G401 (cell line): ENCODE data around the gene TJP1. TPM values are rescaled to one million over a fixed set of nuclear protein-coding genes. Genes with fewer than 3 reads are reported as not detected.
"Not testable (repeated sequence)": the region's sequence is repeated elsewhere in the genome, so short reads cannot be mapped to it uniquely, and the experiment has no call there.

Experiments
- DNase-seq: peaks from one replicate; pipeline ENCODE4 v3.0.0-alpha.2; 2015; ENCODE audit warnings: low spot score
- in situ Hi-C: cut with HindIII; loops from 2 replicates; pipeline ENCODE4 v1.10.0; 2016; ENCODE audit warnings: low sequenced_read_pairs, mixed read lengths
- total RNA-seq: library from RNA; depleted of rRNA; stranded (reverse); fragments of >200 nt; shearing (Covaris generic); gene quantifications from 2 replicates; pipeline ENCODE4 v1.2.3, GENCODE V29; 2014

Gene TJP1
- total RNA-seq, 1 experiment from 2014 or later = 59.5 TPM

DNA sequence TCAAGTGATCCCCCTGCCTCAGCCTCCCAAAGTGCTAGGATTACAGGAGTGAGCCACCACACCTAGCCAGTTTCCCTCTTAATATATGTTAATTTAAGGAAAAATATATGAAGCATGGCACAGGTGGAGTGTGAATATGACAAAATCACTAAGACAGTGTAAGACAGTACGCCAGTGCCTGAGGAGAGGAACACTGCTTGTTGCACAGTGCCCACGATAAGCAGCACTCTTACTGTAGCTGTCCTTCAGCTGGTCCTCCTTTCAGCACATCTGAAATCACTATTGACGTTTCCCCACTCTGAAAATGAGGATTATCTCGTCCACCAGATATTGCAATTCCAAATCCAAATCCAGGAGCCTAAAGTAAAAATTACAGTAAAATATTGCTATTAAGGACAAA lies 49.3 kb downstream of the TJP1 start:
- in situ Hi-C loops = no loop called here
- no peak for DNase-seq

DNA sequence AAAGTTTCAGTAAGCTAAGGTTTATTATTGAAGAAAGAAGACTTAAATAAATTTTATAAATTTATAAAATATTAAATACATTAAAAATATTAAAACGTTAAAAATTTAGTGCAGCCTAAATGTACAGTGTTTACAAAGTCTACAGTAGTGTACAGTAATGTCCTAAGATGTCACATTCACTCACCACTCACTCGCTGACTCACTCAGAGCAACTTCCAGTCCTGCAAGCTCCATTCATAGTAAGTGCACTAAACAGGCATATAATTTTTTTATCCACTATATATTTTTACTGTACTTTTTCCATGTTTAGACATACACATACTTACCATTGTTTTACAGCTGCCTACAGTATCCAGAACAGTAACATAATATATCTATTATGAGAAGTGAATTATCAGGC lies 51.5 kb downstream of the TJP1 start:
- in situ Hi-C loops = no loop called here

DNA sequence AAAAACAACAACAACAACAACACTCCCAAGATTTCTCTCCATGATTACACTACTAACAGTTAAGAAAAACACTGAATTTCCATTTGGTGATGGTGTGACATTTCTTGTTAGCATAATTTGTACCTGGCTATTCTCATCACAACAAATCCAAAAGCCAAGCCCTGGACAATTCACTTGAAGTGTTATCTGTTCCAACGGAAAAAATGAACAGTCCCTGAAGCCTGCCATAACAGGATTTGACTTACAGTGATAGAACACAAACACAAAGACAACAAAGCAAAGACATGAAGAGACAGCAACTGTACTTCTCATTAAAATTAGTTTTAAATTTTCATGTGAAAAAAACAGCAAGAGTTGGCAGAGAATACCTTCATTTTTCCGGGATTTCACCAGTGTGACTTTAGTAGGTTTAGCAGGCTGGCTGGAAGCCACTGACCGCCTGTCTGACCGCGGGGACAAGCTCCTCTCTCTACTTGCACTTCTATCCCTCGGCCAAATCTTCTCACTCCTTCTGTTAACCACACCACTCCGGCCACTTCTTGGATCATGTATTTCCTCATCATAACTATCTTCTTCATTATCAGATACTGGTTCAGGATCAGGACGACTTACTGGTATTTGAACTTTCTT lies 56.3 kb downstream of the TJP1 start:
- DNase-seq = peak; percentile 54
- in situ Hi-C loops = no loop called here

More for the DNA sequence above, 51.5 kb downstream of the TJP1 start:
- no peak for DNase-seq

DNA sequence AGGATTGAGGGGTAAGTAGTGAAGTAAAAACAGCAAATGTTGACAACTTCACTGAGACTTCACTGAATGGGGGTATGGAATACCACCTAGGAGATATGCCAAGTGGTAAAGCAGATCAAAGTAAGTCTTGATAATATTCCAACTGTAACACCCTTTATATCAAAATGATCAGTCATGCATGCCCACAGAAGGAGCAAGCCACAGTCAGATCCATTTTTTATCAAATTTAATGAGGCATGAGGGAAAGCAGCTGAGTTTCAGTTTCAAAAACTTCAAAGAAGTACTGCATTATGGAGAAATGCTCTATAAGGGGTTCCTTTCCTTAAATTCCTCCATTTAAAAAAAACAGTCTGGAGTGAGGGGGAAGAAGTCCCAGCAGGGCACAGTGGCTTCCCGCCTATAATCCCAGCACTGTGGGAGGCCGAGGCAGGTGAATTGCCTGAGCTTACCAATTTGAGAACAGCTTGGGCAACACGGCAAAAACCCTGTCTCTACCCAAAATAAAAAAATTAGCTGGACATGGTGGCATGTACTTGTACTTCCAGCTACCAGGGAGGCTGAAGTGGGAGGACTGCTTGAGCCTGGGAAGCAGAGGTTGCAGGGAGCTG lies 56.9 kb downstream of the TJP1 start:
- in situ Hi-C loops = no loop called here
- peak; percentile 9 for DNase-seq

DNA sequence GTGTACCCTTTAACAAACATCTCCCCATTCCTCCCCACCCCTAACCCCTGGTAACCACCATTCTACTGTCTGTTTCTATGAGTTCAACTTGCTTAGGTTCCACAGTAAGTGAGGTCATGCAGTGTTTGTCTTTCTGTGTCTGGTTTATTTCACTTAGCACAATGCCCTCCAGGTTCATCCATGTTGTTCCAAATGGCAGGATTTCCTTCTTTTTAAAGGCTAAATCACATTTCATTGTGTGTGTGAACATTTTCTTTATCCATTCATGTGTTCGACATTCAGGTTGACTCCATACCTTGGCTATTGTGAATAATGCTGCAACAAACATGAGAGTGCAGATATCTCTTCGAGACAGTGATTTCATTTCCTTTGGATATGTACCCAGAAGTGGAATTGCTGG lies 62.7 kb downstream of the TJP1 start:
- in situ Hi-C loops = no loop called here

DNA sequence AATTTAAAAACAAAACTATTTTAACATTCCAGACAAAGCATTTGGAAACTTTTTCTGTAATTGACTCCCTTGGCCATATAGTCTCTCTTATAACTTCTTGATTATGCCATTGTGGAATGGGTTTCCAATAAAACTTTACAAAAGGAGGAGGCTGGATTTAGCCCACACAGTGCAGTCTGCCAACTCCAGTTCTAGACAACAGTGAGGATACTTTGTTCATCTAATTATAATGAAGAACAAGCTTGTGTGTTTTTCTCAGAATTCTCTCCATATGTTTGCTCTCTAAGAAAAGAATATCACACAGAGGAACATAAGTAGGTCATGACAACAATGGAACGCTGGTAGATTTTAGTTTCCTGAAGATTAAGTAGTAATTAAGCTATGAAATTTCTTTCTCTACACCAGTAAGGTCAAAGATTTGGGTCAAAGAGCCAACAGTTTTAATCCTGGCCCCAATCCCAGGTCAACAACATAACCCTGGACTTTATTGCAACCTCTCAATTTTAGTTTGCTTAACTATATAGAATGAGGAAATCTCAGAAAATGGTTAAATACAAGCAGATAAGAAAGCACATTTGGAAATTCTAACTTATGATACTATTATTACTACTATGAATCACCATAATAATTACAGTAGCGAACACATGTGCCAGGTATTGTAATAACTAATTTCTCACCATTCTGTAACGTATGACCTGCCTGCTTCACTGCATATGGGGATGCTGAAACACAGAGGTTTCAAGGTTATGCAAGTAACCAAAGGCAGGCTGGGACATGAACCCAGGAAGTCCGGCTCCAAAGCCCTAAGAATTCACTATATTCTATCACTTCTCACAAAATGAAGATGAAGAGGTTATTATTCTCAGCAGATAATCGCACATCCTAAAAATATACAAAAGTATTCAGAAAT lies 65.7 kb downstream of the TJP1 start:
- no peak for DNase-seq

More for the DNA sequence above, 62.7 kb downstream of the TJP1 start:
- no peak for DNase-seq

DNA sequence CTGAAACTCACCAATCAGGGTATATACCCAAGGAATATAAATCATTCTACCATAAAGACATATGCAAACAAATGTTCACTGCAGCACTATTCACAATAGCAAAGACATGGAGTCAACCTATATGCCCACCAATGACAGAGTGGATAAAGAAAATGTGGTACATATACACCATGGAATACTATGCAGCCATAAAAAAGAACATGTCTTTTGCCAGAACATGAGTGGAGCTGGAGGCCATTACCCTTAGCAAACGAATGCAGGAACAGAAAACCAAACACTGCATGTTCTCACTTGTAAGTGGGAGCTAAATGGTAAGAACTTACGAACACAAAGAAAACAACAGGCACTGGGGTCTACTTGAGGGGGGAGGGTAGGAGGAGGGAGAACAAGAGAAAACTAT lies 68.3 kb downstream of the TJP1 start:
- in situ Hi-C loops, DNase-seq: not testable (repeated sequence)

More for the DNA sequence above, 65.7 kb downstream of the TJP1 start:
- in situ Hi-C loops = no loop called here

DNA sequence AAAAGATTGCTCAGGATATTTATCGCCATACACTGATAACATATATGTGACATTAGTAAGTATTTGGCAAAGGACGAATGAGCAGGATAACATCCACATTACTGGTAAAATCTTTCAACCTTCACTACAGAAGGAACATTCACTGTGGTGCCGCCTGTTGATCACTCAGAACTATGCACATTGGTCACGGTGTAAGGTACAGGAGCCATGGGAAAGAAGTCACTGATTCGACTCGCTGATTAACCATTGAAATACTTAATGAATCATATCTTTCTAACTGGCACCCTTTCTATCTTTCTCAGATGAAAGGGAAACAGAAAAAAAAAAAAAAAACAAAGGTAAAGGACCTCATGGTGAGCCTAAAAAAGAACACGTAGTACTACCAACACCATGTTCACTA lies 68.8 kb downstream of the TJP1 start:
- in situ Hi-C loops = no loop called here
- no peak for DNase-seq

DNA sequence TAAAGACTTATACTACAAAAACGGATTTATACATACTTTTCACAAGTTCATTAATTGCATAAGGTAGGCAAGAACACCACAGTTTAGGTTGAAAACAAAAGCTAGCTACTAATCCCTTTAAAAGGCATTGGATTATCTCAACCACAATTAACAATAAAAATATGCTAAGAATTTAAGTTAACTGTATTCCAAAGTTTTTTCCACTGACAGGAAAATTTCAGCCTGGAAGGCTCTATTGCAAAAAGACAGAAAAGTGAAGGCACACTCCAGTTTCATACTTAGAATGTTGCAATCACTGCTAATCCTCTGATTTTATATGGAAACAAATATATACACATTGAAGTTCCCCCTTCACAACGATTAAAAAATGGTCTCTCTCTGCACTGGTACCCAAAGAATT lies 71.5 kb downstream of the TJP1 start:
- in situ Hi-C loops = no loop called here
- no peak for DNase-seq

DNA sequence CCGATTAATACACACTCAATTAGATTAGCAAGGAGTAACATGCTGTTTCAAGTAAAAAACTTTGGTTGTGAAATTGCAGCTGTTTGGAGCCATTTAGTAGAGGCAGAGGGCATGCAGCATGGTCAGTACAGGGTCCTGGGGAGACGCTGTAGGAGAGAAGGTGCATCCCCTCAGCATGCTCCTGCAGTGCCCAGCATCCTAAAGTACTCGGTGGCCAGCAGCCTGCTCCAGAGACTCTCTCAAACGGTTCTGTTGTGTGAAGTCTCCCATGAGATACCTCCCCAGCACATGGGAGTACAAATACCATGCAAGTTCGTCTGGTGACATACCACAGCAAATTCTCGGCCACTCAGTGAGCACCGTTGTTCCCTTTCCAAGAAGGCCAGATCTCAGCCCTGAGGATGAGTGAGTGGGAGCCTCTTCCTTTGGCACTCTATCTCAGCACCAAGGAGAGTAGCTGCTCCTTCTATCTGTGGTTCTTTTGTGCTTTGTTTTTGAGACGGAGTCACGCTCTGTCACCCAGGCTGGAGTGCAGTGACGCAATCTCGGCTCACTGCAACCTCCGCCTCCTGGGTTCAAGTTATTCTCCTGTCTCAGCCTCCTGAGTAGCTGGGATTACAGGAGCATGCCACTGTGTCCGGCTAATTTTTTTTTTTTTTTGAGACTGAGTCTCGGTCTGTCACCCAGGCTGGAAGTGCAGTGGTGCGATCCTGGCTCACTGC lies 72.7 kb downstream of the TJP1 start:
- in situ Hi-C loops = no loop called here
- DNase-seq = no peak

DNA sequence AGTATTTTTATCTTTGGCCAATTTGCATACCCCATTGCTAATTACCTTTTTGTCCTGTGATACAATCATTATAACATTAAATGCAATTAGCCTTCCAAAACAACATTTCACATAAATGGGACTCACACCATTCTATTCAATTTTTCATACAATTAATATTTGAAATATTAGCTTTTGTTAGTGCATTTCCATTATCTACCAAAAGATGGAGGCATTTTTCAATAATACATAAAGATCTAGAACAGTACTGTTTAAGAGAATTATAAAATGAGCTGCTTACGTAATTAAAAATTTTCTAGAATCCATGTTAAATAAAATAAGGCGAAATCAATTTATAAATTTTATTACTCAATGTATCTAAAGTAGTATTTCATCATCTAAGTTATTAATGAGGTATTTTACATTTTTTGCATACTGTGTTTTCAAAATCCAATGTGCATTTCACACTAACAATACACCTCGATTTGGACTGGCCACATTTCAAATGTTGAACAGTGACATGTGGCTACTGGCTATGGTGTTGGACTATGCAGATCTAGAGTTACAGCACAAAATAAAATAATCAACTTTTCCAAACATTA lies 74.3 kb downstream of the TJP1 start:
- DNase-seq = peak; percentile 22
- in situ Hi-C loops = no loop called here

DNA sequence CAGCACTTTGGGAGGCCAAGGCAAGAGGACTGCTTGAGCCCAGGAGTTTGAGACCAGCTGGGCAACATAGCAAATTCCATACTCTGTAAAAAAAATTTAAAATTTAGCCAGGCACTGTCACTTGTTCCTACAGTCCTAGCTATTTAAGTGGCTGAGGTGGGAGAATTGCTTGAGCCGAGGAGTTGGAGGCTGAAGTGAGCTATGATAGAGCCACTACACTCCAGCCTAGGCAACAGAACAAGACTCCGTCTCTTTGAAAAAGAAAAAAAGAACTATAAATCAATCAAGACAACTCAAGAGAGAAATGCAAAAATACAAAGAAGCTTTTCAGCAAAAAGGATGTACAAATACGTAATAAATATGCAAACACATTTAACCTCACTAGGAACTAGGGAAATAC lies 78.8 kb downstream of the TJP1 start:
- in situ Hi-C loops = no loop called here
- no peak for DNase-seq

DNA sequence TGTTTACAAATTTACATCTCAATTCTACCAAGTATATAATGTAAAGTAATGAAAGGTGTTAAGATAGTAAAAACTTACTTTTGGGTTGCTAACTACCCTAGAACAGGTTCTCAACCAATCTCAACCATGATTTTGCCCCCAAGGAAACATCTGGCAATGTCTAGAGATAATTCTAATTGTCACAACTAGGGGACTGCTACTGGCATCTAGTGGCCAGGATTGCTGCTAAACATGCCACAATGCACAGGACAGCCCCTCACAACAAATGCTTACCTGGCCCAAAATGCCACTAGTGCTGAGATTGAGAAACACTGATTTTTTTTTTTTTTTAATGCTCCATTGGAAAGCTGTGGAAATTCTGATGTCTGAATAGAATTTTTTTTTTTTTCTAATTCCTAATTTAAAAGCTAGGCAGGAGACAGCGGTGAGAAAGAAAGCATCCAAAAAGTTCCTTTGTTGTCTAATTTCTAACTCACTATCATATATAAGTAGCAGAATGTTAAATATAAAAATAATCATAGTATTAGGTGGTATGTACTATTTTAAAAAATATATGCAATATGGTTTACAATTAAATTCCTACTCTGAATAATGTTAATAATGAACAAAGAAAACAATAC lies 81.5 kb downstream of the TJP1 start:
- in situ Hi-C loops = no loop called here
- DNase-seq = no peak

DNA sequence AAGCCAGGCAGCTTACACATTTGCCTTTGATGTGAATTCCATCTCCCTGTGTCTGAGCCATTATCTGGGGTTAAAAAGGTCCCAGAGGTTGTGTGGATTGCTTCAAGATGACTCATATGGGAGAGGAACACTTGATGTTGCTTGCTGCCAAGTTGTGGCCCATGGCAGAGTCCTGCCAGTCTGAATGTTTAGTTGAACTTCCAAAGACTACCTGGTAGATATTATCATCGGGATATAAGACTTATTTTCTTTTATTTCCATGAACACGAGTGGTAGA lies 85.6 kb downstream of the TJP1 start:
- in situ Hi-C loops = no loop called here
- DNase-seq = no peak

DNA sequence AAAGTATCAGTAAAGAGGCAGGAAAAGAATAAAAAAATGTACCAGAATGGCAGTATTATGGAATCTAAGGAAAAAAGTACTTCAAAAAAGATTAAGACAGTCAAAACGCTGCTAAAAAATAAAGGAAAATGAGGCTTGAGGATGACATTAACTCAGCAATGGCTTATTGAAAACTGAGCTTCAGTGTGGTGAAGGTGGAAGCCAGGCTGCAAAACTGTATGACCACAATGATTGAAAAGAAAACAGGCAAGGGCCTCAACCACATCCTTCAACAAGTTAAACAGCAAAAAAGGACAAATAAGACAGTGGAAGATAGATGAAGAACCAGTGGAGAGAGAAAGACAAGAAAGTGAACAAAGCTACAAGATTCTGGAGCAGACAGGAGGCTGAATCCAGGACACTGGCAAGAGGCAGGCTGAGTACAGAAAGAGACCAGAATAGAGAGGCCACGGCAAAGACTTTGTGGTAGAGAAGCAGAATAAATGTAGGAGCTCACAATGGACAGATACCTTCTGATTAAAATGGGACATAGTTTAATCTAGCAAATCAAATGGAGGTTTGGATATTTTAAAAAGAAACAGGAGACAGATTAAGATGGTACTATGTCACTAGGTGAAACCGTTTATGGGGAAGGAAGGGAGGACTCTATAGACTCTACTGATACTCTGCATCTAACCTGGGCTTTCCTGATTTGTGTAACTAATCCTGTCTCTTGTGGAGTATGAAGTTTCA lies 86.1 kb downstream of the TJP1 start:
- in situ Hi-C loops = no loop called here
- DNase-seq = no peak

DNA sequence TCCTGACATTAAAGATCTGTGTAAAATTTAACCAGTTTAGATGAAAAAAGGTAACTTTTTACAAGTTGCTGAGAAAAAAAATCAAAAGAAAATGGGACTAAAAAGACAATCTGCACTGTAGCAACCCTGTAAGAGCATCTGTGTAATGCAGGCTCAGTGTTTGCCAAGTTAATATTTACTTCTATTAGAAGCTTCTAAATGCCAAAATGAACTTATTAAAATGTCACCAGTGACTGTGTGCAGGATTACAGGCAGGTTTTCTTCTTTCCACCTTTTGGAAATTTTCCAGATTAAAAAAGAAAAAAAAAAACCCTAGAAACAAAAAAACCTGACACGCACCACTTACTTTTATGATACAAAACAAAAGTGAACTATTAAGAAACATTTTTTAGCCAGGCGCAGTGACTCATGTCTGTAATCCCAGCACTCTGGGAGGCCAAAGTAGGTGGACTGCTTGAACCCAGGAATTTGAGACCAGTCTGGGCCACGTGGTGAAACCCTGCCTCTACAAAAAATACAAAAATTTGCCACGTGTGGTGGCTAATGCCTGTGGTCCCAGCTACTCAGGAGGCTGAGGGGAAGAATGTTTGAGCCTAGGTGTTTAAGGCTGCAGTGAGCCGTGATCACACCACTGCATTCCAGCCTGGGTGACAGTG lies 87.2 kb downstream of the TJP1 start:
- no peak for DNase-seq
- in situ Hi-C loops = no loop called here

DNA sequence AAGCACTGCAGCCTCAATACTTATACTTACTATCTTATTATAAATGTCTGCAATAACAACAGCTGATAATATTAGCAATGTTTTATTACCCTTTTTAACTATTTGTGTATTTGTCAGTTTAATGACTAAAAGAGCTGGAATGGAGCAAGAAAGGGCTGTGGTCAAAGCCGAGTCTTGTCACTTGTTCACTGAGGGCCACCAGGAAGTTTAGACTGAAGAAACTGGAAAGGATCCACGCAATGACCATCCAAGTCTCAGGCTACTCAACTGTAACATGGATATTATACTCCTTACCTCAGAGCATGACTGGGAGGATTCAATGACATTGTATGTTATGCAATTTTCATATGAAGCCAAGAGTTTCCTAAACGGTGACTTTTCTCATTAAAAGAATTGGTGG lies 90.4 kb downstream of the TJP1 start:
- DNase-seq = no peak
- in situ Hi-C loops = no loop called here

DNA sequence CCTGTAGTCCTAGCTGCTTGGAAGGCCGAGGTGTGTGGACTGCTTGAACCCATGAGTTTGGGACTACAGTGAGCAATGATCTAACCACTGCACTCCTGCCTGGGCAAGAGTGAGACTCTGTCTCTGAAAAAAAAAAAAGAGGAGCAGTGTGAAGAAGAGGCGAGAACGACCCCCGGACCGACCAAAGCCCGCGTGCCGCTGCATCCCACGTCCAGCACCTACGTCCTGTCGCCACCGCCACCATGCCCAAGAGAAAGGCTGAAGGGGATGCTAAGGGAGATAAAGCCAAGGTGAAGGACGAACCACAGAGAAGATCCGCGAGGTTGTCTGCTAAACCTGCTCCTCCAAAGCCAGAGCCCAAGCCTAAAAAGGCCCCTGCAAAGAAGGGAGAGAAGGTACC lies 91.8 kb downstream of the TJP1 start:
- not testable (repeated sequence) for DNase-seq

More for the DNA sequence above, 91.8 kb downstream of the TJP1 start:
- in situ Hi-C loops = not testable (repeated sequence)
